Measurements from ENCODE around the gene MEF2A.

Gene MEF2A

DNA sequence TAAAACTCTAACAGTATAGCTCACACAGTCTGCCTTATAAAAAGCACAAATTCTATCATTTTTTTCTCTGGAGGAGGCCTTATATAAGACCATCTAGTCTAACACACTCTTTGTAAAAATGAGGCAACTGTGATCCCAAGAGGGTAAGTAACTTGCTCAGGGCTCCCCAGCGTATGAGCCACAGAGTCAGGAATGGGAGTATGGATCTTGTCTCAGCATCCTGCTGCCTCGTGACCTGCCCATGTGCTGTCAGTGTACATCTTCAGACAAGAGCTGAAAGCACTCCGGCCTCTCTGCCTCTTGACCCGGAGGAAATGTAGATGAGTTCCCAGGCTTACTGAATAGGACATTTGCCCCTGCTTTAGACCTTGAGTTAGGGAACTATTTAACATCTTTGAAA, 28.4 kb upstream of the MEF2A start:
- Histone ChIP-seq H3K9me2 (ENCODE audit: low read depth, low read length) (no peaks in the 10 kb centered on the region), H3K9ac (ENCODE audit: low read length) (no peak overlapping the region), H3K79me2 (ENCODE audit: insufficient read depth, low read length) (no peaks in the 10 kb centered on the region), H3K27ac (ENCODE audit: low read depth, low read length, poor library complexity, severe bottlenecking) (no peak overlapping the region), H3F3A (ENCODE audit: insufficient read depth, low read length) (no peaks in the 10 kb centered on the region), H3K4me2 (ENCODE audit: low read length) (no peak overlapping the region), H4K20me1 (ENCODE audit: insufficient read depth, low read length) (no peaks in the 10 kb centered on the region), H3K36me3 (ENCODE audit: insufficient read depth, low read length) (no peaks in the 10 kb centered on the region), H3K4me3 (ENCODE audit: low read depth, low read length, poor library complexity, severe bottlenecking) (no peak overlapping the region), H3K4me1 (ENCODE audit: insufficient read depth, low read length, severe bottlenecking) (no peaks in the 10 kb centered on the region), H3K9me3 (ENCODE audit: low read length) (no peaks in the 10 kb centered on the region), H3K27me3 (ENCODE audit: insufficient read depth, low read length) (no peaks in the 10 kb centered on the region), H2AFZ (ENCODE audit: low read length) (no peak overlapping the region)
- TF ChIP-seq, protein P1, sequence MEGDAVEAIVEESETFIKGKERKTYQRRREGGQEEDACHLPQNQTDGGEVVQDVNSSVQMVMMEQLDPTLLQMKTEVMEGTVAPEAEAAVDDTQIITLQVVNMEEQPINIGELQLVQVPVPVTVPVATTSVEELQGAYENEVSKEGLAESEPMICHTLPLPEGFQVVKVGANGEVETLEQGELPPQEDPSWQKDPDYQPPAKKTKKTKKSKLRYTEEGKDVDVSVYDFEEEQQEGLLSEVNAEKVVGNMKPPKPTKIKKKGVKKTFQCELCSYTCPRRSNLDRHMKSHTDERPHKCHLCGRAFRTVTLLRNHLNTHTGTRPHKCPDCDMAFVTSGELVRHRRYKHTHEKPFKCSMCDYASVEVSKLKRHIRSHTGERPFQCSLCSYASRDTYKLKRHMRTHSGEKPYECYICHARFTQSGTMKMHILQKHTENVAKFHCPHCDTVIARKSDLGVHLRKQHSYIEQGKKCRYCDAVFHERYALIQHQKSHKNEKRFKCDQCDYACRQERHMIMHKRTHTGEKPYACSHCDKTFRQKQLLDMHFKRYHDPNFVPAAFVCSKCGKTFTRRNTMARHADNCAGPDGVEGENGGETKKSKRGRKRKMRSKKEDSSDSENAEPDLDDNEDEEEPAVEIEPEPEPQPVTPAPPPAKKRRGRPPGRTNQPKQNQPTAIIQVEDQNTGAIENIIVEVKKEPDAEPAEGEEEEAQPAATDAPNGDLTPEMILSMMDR (IDR thresholded peaks at IDR 0.05; ENCODE audit: low read length) = no peak
- no peak for TF ChIP-seq EZH2 (IDR thresholded peaks at IDR 0.05; ENCODE audit: borderline replicate concordance, low read length)

DNA sequence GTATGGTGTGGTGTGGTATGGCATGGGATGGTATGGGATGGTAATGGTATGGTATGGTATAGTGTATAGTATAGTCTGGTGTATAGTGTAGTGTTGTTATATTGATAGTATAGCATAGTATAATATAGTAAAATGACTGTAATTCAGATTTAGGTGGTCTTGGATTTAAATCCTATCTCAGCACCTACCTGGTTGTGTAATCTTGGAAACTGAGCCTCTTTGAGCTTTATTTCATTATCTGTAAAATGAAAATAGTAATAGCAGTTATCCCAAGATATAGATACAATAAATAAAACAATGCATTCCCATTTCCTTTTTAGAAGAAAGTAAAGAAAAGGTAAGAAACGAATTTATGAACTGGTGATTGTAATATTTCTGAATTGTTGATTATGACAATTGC, 27.5 kb upstream of the MEF2A start:
- no peak overlapping the region for H3K4me2 ChIP-seq (ENCODE audit: low read length)

DNA sequence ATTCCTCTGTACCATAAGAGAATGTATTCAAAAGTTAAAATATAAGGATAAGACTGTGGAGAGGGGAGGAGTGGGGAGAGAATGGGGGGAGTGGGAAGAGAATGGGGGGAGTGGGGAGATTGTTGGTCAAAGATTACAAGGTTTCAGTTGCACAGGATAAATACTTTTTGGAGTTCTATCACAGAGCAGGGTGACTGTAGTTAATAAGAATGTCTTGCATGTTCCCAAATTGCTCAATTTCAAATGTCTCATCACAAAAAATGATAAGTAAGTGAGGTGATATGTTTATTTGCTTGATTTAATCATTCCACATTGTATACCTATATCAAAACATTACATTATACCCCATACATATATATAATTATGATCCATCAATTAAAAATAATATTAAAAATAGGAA, 23.0 kb upstream of the MEF2A start:
- Histone ChIP-seq H2AFZ (ENCODE audit: low read length) (no peak overlapping the region), H3K4me3 (ENCODE audit: low read depth, low read length, poor library complexity, severe bottlenecking) (no peak overlapping the region), H3K36me3 (ENCODE audit: insufficient read depth, low read length) (no peaks in the 10 kb centered on the region), H3K4me2 (ENCODE audit: low read length) (no peak overlapping the region), H3K9ac (ENCODE audit: low read length) (no peak overlapping the region), H3K27me3 (ENCODE audit: insufficient read depth, low read length) (no peaks in the 10 kb centered on the region), H3K27ac (ENCODE audit: low read depth, low read length, poor library complexity, severe bottlenecking) (no peak overlapping the region), H3K79me2 (ENCODE audit: insufficient read depth, low read length) (no peaks in the 10 kb centered on the region), H3K9me3 (ENCODE audit: low read length) (no peaks in the 10 kb centered on the region), H3K4me1 (ENCODE audit: insufficient read depth, low read length, severe bottlenecking) (no peaks in the 10 kb centered on the region), H3K9me2 (ENCODE audit: low read depth, low read length) (no peaks in the 10 kb centered on the region), H3F3A (ENCODE audit: insufficient read depth, low read length) (no peaks in the 10 kb centered on the region), H4K20me1 (ENCODE audit: insufficient read depth, low read length) (no peaks in the 10 kb centered on the region)
- TF ChIP-seq EZH2 (IDR thresholded peaks at IDR 0.05; ENCODE audit: borderline replicate concordance, low read length) = no peak
- TF ChIP-seq, protein P1 (IDR thresholded peaks at IDR 0.05; ENCODE audit: low read length) = no peak

More for the DNA sequence above, 27.5 kb upstream of the MEF2A start:
- Histone ChIP-seq H4K20me1 (ENCODE audit: insufficient read depth, low read length) (no peaks in the 10 kb centered on the region), H3K27me3 (ENCODE audit: insufficient read depth, low read length) (no peaks in the 10 kb centered on the region), H2AFZ (ENCODE audit: low read length) (no peak overlapping the region), H3K9me3 (ENCODE audit: low read length) (no peaks in the 10 kb centered on the region), H3K36me3 (ENCODE audit: insufficient read depth, low read length) (no peaks in the 10 kb centered on the region), H3K27ac (ENCODE audit: low read depth, low read length, poor library complexity, severe bottlenecking) (no peak overlapping the region), H3K4me1 (ENCODE audit: insufficient read depth, low read length, severe bottlenecking) (no peaks in the 10 kb centered on the region), H3F3A (ENCODE audit: insufficient read depth, low read length) (no peaks in the 10 kb centered on the region), H3K79me2 (ENCODE audit: insufficient read depth, low read length) (no peaks in the 10 kb centered on the region), H3K9ac (ENCODE audit: low read length) (no peak overlapping the region), H3K9me2 (ENCODE audit: low read depth, low read length) (no peaks in the 10 kb centered on the region), H3K4me3 (ENCODE audit: low read depth, low read length, poor library complexity, severe bottlenecking) (no peak overlapping the region)
- TF ChIP-seq, protein P1 (IDR thresholded peaks at IDR 0.05; ENCODE audit: low read length) = no peak
- no peak for TF ChIP-seq EZH2 (IDR thresholded peaks at IDR 0.05; ENCODE audit: borderline replicate concordance, low read length)

All from OCI-LY1 (cell line).